HepG2 (cell line): Measurements from ENCODE around the gene C16orf90. TPM values are rescaled to one million over a fixed set of nuclear protein-coding genes. Genes with fewer than 3 reads are reported as not detected.
A peak's percentile ranks its signal among the peaks of the same experiment; 100 is the strongest.

ENCODE experiments used
- BHLHE40 ChIP-seq: IDR thresholded peaks from 2 replicates; pipeline ENCODE4 v1.6.1; 2011; ENCODE audit warnings: low read length, improper control_type of control experiment
- CHCHD3 ChIP-seq: sonication (generic); formaldehyde crosslinking; IDR thresholded peaks from 2 replicates; pipeline ENCODE4 v1.8.0; 2022; ENCODE audit warnings: mild to moderate bottlenecking, missing genetic modification reagents, moderate library complexity
- CREM ChIP-seq, 2 experiments: sonication (generic) in 1 of 2; formaldehyde crosslinking in 1 of 2; IDR thresholded peaks; 2 replicates each; pipeline versions ENCODE4 v1.4.0 to v1.6.1; 2016 to 2020; ENCODE audit warnings: antibody characterized with exemption in 1 of 2, mild to moderate bottlenecking in 1 of 2, missing genetic modification reagents in 1 of 2
- EEA1 ChIP-seq: sonication (generic); formaldehyde crosslinking; IDR thresholded peaks from 2 replicates; pipeline ENCODE4 v1.5.1; 2020; ENCODE audit warnings: mild to moderate bottlenecking, missing genetic modification reagents, borderline replicate concordance
- ELF1 ChIP-seq: sonication (generic); formaldehyde crosslinking; IDR thresholded peaks from 2 replicates; pipeline ENCODE4 v1.4.0; 2020; ENCODE audit warnings: missing genetic modification reagents
- ELF4 ChIP-seq: sonication (generic); formaldehyde crosslinking; IDR thresholded peaks from 2 replicates; pipeline ENCODE4 v1.5.0; 2020; ENCODE audit warnings: missing genetic modification reagents, mild to moderate bottlenecking, moderate library complexity, borderline replicate concordance
- EP300 ChIP-seq, 3 experiments: sonication (generic) in 1 of 3; formaldehyde crosslinking in 1 of 3; IDR thresholded peaks; 2 replicates each; pipeline versions ENCODE4 v1.5.1 to v1.6.1; 2011 to 2020; ENCODE audit warnings: low read depth in 2 of 3, low read length in 2 of 3, borderline replicate concordance in 1 of 3, improper control_type of control experiment in 1 of 3, mild to moderate bottlenecking in 1 of 3, missing genetic modification reagents in 1 of 3, moderate library complexity in 1 of 3
- HNF4A ChIP-seq: sonication (generic); formaldehyde crosslinking; IDR thresholded peaks from 2 replicates; pipeline ENCODE4 v1.4.0; 2020; ENCODE audit warnings: missing genetic modification reagents
- KAT8 ChIP-seq: IDR thresholded peaks from 2 replicates; pipeline ENCODE4 v1.6.1; 2016; ENCODE audit warnings: missing genetic modification reagents, missing compliant biosample characterization
- KDM5A ChIP-seq: fragments of 200-600 bp; sonication (generic); IDR thresholded peaks from 2 replicates; pipeline ENCODE4 v1.7.0; 2018; ENCODE audit warnings: antibody characterized with exemption, mild to moderate bottlenecking, low read length, borderline replicate concordance
- NFE2 ChIP-seq: sonication (generic); formaldehyde crosslinking; IDR thresholded peaks from 2 replicates; pipeline ENCODE4 v1.4.0; 2020; ENCODE audit warnings: missing genetic modification reagents
- NFIC ChIP-seq: IDR thresholded peaks from 2 replicates; pipeline ENCODE4 v1.6.1; 2012; ENCODE audit warnings: mild to moderate bottlenecking, low read length, inconsistent platforms
- NR2C2 ChIP-seq: sonication (generic); formaldehyde crosslinking; IDR thresholded peaks from 2 replicates; pipeline ENCODE4 v1.4.0; 2020; ENCODE audit warnings: missing genetic modification reagents, mild to moderate bottlenecking, moderate library complexity, borderline replicate concordance
- POLR2AphosphoS2 ChIP-seq: IDR thresholded peaks from 2 replicates; pipeline ENCODE4 v1.6.1; 2011; ENCODE audit warnings: low read depth, low read length, improper control_type of control experiment
- POLR2AphosphoS5 ChIP-seq: IDR thresholded peaks from 2 replicates; pipeline ENCODE4 v1.6.1; 2012; ENCODE audit warnings: low read depth, low read length
- RFXANK ChIP-seq: IDR thresholded peaks from 2 replicates; pipeline ENCODE4 v1.6.1; 2016
- SIX1 ChIP-seq: sonication (generic); formaldehyde crosslinking; IDR thresholded peaks from 2 replicates; pipeline ENCODE4 v1.4.0; 2020; ENCODE audit warnings: missing genetic modification reagents, borderline replicate concordance
- SMARCE1 ChIP-seq: fragments of 450-650 bp; IDR thresholded peaks from 2 replicates; pipeline ENCODE4 v1.6.1; 2017; ENCODE audit warnings: borderline replicate concordance
- SOX6 ChIP-seq, 2 experiments: fragments of 450-650 bp in 1 of 2; sonication (generic) in 1 of 2; formaldehyde crosslinking in 1 of 2; IDR thresholded peaks; 2 replicates each; pipeline versions ENCODE4 v1.4.0 to v1.6.1; 2017 to 2020; ENCODE audit warnings: antibody characterized with exemption in 1 of 2, mild to moderate bottlenecking in 1 of 2, missing genetic modification reagents in 1 of 2
- SP4 ChIP-seq: sonication (generic); formaldehyde crosslinking; IDR thresholded peaks from 2 replicates; pipeline ENCODE4 v1.8.1; 2023; ENCODE audit warnings: mild to moderate bottlenecking, missing genetic modification reagents
- TGIF2 ChIP-seq: IDR thresholded peaks from 2 replicates; pipeline ENCODE4 v1.6.1; 2016; ENCODE audit warnings: control low read depth, missing compliant biosample characterization
- ZFP36L1 ChIP-seq: sonication (generic); formaldehyde crosslinking; IDR thresholded peaks from 2 replicates; pipeline ENCODE4 v1.8.0; 2022; ENCODE audit warnings: mild to moderate bottlenecking, missing genetic modification reagents, moderate library complexity
- ZKSCAN5 ChIP-seq: sonication (generic); formaldehyde crosslinking; IDR thresholded peaks from 2 replicates; pipeline ENCODE4 v1.5.1; 2020; ENCODE audit warnings: mild to moderate bottlenecking, missing genetic modification reagents
- ZNF3 ChIP-seq: IDR thresholded peaks from 2 replicates; pipeline ENCODE4 v1.7.0; 2017; ENCODE audit warnings: inconsistent platforms
- polyA plus RNA-seq, 8 experiments: library from polyadenylated mRNA; depleted of rRNA in 3 of 8; stranded (reverse) in 7 of 8; unstranded in 1 of 8; fragments of >200 nt; fragmentation: Illumina TruSeq in 4 of 8; extraction: Trizol in 4 of 8; gene quantifications; 2 replicates each; pipeline versions ENCODE4 v1.2.1 to v1.2.3, GENCODE V29; 2011 to 2016; ENCODE audit warnings: low read depth in 4 of 8, missing spikeins in 1 of 8, mixed read lengths in 1 of 8; ENCODE audit not compliant: insufficient read depth in 1 of 8
- total RNA-seq, 5 experiments: library from RNA; depleted of rRNA; stranded (reverse); fragments of >200 nt; fragmentation: Illumina TruSeq; extraction: Trizol; gene quantifications; 2 replicates each; pipeline ENCODE4 v1.2.3, GENCODE V29; 2016; ENCODE audit warnings: low read depth in 1 of 5
- TF ChIP-seq, protein P1 (sequence below): sonication (generic); formaldehyde crosslinking; conservative IDR thresholded peaks from 2 replicates; pipeline ENCODE4 v1.4.0; 2020; ENCODE audit warnings: mild to moderate bottlenecking, missing genetic modification reagents, moderate library complexity

C16orf90 gene
- total and polyA plus RNA-seq, 2 of the 13 experiments (the other 11 are each of a cell fraction or from before 2014, with no cell fraction given): not detected

DNA sequence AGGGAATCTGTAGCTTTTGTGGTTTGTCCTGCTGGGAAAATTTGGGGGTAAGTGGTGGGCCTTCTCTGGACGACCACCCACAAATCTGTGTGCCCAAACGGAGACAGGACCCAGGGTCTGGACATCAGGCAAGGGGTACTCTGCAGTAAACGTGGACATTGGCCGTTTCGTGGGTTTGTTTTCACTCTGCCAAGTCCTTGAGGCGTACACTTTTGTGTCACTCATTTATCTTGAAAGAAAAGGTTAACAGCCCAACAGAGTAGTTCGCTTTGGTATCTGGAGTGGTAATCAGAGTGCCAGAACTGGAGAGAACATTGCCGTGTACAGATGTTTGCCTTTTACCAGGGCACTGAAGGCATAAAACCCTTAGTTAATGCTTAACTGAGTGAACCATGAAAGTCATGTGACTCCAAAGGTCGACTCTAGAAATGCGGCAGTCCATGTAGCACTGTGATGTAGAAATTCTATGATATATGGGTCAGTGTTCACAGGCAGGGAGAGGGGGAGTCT, 36.4 kb downstream of the C16orf90 start (continued):
- TF ChIP-seq SIX1 (CRISPR knock-in tag) (no peak), SOX6 (IDR thresholded peaks at IDR 0.05) (no peak), SOX6 (CRISPR knock-in tag; IDR thresholded peaks at IDR 0.05) (peak; percentile 34; the same call in 1 of the 2 replicates), TGIF2 (0 out of 2 replicates have a peak, but pooled peaks have one; percentile 65), CHCHD3 (CRISPR knock-in tag) (no peak), CREM (IDR thresholded peaks at IDR 0.05) (peak; percentile 40; the same call in 1 of the 2 replicates), CREM (CRISPR knock-in tag; IDR thresholded peaks at IDR 0.05) (no peak), EEA1 (CRISPR knock-in tag) (no peak), ELF4 (peak; percentile 58; the same call in 1 of the 2 replicates), SP4 (CRISPR knock-in tag) (no peak), RFXANK (CRISPR knock-in tag) (no peak), ELF1 (peak; percentile 25; the same call in 1 of the 2 replicates), ZFP36L1 (CRISPR knock-in tag) (no peak), EP300 (IDR thresholded peaks at IDR 0.05; ENCODE audit: low read depth in 2 of 2, low read length in 2 of 2) (peak in 1 of 2 experiments; percentile 36; a peak in 1 of 4 replicates), EP300 (CRISPR knock-in tag; IDR thresholded peaks at IDR 0.05; ENCODE audit: borderline replicate concordance) (no peak), POLR2AphosphoS5 (peak; percentile 97), HNF4A (CRISPR knock-in tag) (peak; percentile 61), ZKSCAN5 (CRISPR knock-in tag) (no peak), KAT8 (peak; percentile 40; the same call in 1 of the 2 replicates), NFIC (0 out of 2 replicates have a peak, but pooled peaks have one; percentile 53), ZNF3 (CRISPR knock-in tag) (no peak), KDM5A (peak; percentile 59; the same call in 1 of the 2 replicates), NR2C2 (peak; percentile 69), POLR2AphosphoS2 (0 out of 2 replicates have a peak, but pooled peaks have one; percentile 71), NFE2 (CRISPR knock-in tag) (no peak), SMARCE1 (no peak), BHLHE40 (peak; percentile 88)
- TF ChIP-seq, protein P1, sequence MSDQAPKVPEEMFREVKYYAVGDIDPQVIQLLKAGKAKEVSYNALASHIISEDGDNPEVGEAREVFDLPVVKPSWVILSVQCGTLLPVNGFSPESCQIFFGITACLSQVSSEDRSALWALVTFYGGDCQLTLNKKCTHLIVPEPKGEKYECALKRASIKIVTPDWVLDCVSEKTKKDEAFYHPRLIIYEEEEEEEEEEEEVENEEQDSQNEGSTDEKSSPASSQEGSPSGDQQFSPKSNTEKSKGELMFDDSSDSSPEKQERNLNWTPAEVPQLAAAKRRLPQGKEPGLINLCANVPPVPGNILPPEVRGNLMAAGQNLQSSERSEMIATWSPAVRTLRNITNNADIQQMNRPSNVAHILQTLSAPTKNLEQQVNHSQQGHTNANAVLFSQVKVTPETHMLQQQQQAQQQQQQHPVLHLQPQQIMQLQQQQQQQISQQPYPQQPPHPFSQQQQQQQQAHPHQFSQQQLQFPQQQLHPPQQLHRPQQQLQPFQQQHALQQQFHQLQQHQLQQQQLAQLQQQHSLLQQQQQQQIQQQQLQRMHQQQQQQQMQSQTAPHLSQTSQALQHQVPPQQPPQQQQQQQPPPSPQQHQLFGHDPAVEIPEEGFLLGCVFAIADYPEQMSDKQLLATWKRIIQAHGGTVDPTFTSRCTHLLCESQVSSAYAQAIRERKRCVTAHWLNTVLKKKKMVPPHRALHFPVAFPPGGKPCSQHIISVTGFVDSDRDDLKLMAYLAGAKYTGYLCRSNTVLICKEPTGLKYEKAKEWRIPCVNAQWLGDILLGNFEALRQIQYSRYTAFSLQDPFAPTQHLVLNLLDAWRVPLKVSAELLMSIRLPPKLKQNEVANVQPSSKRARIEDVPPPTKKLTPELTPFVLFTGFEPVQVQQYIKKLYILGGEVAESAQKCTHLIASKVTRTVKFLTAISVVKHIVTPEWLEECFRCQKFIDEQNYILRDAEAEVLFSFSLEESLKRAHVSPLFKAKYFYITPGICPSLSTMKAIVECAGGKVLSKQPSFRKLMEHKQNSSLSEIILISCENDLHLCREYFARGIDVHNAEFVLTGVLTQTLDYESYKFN: peak; percentile 81
